Astrocyte (in vitro differentiated cells and primary cell): ENCODE measurements around the gene MED27.

Source experiments
- CTCF ChIP-seq: IDR thresholded peaks from 2 replicates; pipeline ENCODE4 v1.5.1; 2011; ENCODE audit warnings: low read depth, mild to moderate bottlenecking, inconsistent platforms, low read length, moderate library complexity; ENCODE audit not compliant: insufficient read depth
- EZH2 ChIP-seq: IDR thresholded peaks from 2 replicates; pipeline ENCODE4 v1.6.1; 2012; ENCODE audit warnings: mild to moderate bottlenecking, low read length, inconsistent platforms; ENCODE audit not compliant: insufficient read depth

- TF ChIP-seq CTCF, result no peak
- no peak for TF ChIP-seq EZH2
These were observed 37.3 kb downstream of the MED27 start for GRCh38 chr9:132042324-132042723.
